WI38 (cell line): Measurements from ENCODE around the gene MYO5C.

Experiments
- H3K4me3 ChIP-seq: 2 replicates; pipeline ENCODE4 v1.5.1; 2011; ENCODE audit warnings: low read depth, mild to moderate bottlenecking, control low read depth, low read length
- TF ChIP-seq, protein P1 (sequence below): IDR thresholded peaks from 2 replicates; pipeline ENCODE4 v1.5.1; 2012; ENCODE audit warnings: low read depth, mild to moderate bottlenecking, control low read depth, low read length

MYO5C gene

GRCh38 chr15:52143873-52144272, 151.7 kb downstream of the MYO5C start:
- TF ChIP-seq, protein P1, sequence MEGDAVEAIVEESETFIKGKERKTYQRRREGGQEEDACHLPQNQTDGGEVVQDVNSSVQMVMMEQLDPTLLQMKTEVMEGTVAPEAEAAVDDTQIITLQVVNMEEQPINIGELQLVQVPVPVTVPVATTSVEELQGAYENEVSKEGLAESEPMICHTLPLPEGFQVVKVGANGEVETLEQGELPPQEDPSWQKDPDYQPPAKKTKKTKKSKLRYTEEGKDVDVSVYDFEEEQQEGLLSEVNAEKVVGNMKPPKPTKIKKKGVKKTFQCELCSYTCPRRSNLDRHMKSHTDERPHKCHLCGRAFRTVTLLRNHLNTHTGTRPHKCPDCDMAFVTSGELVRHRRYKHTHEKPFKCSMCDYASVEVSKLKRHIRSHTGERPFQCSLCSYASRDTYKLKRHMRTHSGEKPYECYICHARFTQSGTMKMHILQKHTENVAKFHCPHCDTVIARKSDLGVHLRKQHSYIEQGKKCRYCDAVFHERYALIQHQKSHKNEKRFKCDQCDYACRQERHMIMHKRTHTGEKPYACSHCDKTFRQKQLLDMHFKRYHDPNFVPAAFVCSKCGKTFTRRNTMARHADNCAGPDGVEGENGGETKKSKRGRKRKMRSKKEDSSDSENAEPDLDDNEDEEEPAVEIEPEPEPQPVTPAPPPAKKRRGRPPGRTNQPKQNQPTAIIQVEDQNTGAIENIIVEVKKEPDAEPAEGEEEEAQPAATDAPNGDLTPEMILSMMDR, result no peak
- no peak overlapping the region for H3K4me3 ChIP-seq
